Measurements from ENCODE around the gene KLK12.

Gene KLK12

DNA sequence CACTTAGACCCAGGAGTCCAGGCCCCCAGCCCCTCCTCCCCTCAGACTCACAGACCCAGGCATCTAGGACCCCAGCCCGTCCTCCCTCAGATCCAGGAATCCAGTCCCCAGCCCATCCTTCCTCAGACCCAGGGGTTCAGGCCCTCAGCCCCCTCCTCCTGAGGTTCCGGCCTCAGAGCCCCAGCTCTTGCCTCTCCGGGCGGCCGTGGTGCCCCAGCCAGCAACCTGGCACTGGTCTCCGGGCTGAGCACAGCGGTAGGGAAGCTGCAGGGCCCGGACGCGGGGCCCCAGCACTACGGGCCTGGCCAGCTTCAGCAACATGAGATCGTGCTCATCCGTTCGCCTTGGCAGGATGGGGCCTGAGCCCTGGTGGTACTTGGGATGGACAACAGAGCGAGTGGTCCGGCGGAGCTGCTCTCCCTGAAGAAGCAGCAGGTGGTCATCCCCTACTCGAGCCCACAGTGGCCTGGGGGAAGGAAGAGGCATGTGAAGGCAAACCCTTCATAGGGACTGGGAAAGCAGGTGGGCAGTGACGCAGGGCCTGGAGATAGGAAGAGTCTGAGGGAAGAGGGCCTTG is 19.0 kb downstream of the KLK12 start:
- H3K27me3 ChIP-seq (ENCODE audit: control insufficient read depth, insufficient read depth, low read length) = peaks cover 51% of the 10 kb centered on the region

DNA sequence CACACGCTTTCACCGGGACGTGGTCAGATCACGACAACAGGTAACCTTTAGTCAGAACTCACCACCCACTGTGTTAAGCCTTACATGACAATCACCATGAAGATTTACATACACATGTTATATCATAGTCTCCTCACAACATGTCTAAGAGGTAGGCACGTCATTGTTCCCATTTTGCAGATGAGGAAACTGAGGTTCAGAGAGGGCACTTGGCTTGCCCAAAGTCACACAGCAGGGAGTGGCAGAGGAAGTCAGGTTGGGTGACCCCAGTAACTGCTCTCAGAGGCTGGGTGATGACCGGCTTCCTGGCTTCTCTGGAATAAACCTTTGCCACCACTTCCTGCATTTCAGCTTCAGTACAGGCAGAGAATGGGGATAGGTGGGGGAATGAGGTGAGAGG is 20.6 kb downstream of the KLK12 start:
- no peak overlapping the region for H3K27ac ChIP-seq (ENCODE audit: low read depth, low read length)
- peaks cover 55% of the 10 kb centered on the region for H3K27me3 ChIP-seq (ENCODE audit: control insufficient read depth, insufficient read depth, low read length)
- no peak overlapping the region for H3K9ac ChIP-seq (ENCODE audit: low read length)
- no peak overlapping the region for H3K4me3 ChIP-seq (ENCODE audit: low read depth, low read length)
- no peaks in the 10 kb centered on the region for H3K9me3 ChIP-seq (ENCODE audit: control insufficient read depth, insufficient read depth, low read depth, low read length)
- no peaks in the 10 kb centered on the region for H3K4me1 ChIP-seq (ENCODE audit: control insufficient read depth, insufficient read depth, low read length)
- no peaks in the 10 kb centered on the region for H3K36me3 ChIP-seq (ENCODE audit: control insufficient read depth, insufficient read depth, low read length)

More for the DNA sequence above, 19.0 kb downstream of the KLK12 start:
- H3K36me3 ChIP-seq (ENCODE audit: control insufficient read depth, insufficient read depth, low read length) = no peaks in the 10 kb centered on the region
- H3K27ac ChIP-seq (ENCODE audit: low read depth, low read length) = no peak overlapping the region
- H3K4me3 ChIP-seq (ENCODE audit: low read depth, low read length) = no peak overlapping the region
- H3K9me3 ChIP-seq (ENCODE audit: control insufficient read depth, insufficient read depth, low read depth, low read length) = no peaks in the 10 kb centered on the region
- no peak overlapping the region for H3K9ac ChIP-seq (ENCODE audit: low read length)
- peaks cover 6% of the 10 kb centered on the region; the same call in 1 of the 2 replicates for H3K4me1 ChIP-seq (ENCODE audit: control insufficient read depth, insufficient read depth, low read length)

DNA sequence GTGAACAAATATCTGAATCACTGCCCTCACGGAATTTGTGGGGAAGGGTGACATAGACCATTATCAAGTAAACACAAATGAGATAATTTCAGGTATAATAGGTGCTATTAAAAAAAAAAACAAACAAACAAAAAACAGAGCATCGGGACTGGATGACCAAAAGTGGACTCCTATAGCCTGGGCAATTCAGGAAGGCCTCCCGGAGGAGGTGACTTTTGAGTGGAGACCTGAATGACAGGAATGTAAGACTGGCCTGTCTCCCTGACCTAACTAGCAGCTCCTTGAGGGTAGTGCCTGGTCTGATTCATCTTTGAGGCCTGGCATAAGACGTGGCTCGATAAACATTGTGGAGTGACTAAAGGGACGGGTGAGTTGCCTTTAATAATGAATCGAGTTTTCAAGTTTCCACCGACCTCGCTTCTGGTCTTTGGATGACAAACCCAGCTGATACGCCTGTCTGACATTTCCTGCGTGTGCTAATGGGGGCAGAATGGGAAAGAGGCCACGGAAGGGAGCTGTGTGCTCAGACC is 22.1 kb downstream of the KLK12 start:
- no peaks in the 10 kb centered on the region for H3K4me1 ChIP-seq (ENCODE audit: control insufficient read depth, insufficient read depth, low read length)
- no peak overlapping the region for H3K9ac ChIP-seq (ENCODE audit: low read length)
- no peaks in the 10 kb centered on the region for H3K9me3 ChIP-seq (ENCODE audit: control insufficient read depth, insufficient read depth, low read depth, low read length)
- no peaks in the 10 kb centered on the region for H3K36me3 ChIP-seq (ENCODE audit: control insufficient read depth, insufficient read depth, low read length)
- H3K27me3 ChIP-seq (ENCODE audit: control insufficient read depth, insufficient read depth, low read length) = peaks cover 43% of the 10 kb centered on the region
- H3K27ac ChIP-seq (ENCODE audit: low read depth, low read length) = no peak overlapping the region
- H3K4me3 ChIP-seq (ENCODE audit: low read depth, low read length) = no peak overlapping the region

DNA sequence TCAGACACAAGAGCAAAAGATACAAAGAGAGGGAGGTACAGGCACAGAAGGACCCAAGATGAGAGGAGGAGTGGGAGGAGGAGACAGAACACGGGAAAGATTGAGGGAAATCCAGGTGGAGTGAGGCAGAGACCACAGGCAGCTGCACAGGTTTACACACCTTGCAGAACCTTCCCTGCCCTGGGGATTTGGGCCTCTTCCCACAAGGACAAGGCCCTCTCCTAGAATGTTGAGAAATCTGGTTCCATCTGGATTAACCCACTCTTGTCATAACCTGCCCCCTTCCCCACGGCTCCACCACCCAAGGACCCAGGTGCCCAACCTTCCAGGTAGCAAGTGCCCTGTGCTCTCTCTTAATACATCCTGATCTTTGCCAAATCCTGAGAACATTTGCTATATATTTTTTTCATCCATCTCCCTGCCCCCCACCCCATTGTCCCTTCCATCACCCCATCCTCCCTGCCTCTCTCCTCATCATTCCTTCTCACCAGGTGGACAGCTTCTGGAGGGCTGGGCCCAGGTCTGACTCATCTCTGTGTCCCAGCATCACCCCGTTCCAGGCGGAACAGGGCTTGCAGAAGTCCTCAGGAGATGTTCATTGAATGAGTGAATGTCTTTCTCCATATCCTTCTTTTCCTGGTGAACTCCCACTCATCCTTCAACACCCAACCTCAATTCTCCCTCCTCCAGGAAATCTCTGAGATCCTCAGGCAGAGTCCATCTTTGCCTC is 24.6 kb downstream of the KLK12 start:
- H3K4me1 ChIP-seq (ENCODE audit: control insufficient read depth, insufficient read depth, low read length) = no peaks in the 10 kb centered on the region
- no peaks in the 10 kb centered on the region for H3K36me3 ChIP-seq (ENCODE audit: control insufficient read depth, insufficient read depth, low read length)
- no peak overlapping the region for H3K4me3 ChIP-seq (ENCODE audit: low read depth, low read length)
- no peak overlapping the region for H3K9ac ChIP-seq (ENCODE audit: low read length)
- no peak overlapping the region for H3K27ac ChIP-seq (ENCODE audit: low read depth, low read length)
- no peaks in the 10 kb centered on the region for H3K9me3 ChIP-seq (ENCODE audit: control insufficient read depth, insufficient read depth, low read depth, low read length)
- peaks cover 40% of the 10 kb centered on the region for H3K27me3 ChIP-seq (ENCODE audit: control insufficient read depth, insufficient read depth, low read length)

GRCh38 chr19:51009061-51009891 is 25.5 kb downstream of the KLK12 start:
- Histone ChIP-seq H3K27me3 (ENCODE audit: control insufficient read depth, insufficient read depth, low read length) (peaks cover 30% of the 10 kb centered on the region), H3K36me3 (ENCODE audit: control insufficient read depth, insufficient read depth, low read length) (no peaks in the 10 kb centered on the region), H3K27ac (ENCODE audit: low read depth, low read length) (no peak overlapping the region), H3K4me3 (ENCODE audit: low read depth, low read length) (no peak overlapping the region), H3K9ac (ENCODE audit: low read length) (no peak overlapping the region), H3K4me1 (ENCODE audit: control insufficient read depth, insufficient read depth, low read length) (no peaks in the 10 kb centered on the region), H3K9me3 (ENCODE audit: control insufficient read depth, insufficient read depth, low read depth, low read length) (no peaks in the 10 kb centered on the region)

DNA sequence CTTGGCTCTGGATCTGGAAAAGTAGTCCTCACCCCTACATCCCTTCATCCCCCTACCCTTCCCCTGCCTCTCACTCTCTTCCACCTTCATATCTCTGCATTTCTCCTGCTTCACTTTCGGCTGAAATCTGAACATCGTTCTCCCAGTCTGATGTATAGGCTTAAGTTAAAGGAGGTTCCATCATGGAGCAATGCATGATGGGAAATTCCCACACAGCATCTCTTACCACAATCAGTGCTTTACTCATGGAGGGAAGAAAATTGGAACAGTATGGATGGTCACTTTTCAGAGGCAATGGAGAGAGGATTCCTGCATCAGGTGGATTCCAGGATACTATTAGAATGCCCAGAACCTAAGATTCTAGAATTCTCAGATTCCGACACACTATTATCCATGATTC is 27.3 kb downstream of the KLK12 start:
- H3K36me3 ChIP-seq (ENCODE audit: control insufficient read depth, insufficient read depth, low read length) = no peaks in the 10 kb centered on the region
- peaks cover 5% of the 10 kb centered on the region; the same call in 1 of the 2 replicates for H3K4me1 ChIP-seq (ENCODE audit: control insufficient read depth, insufficient read depth, low read length)
- H3K27ac ChIP-seq (ENCODE audit: low read depth, low read length) = no peak overlapping the region
- H3K9me3 ChIP-seq (ENCODE audit: control insufficient read depth, insufficient read depth, low read depth, low read length) = no peaks in the 10 kb centered on the region
- no peak overlapping the region for H3K4me3 ChIP-seq (ENCODE audit: low read depth, low read length)
- peaks cover 25% of the 10 kb centered on the region for H3K27me3 ChIP-seq (ENCODE audit: control insufficient read depth, insufficient read depth, low read length)
- H3K9ac ChIP-seq (ENCODE audit: low read length) = no peak overlapping the region

DNA sequence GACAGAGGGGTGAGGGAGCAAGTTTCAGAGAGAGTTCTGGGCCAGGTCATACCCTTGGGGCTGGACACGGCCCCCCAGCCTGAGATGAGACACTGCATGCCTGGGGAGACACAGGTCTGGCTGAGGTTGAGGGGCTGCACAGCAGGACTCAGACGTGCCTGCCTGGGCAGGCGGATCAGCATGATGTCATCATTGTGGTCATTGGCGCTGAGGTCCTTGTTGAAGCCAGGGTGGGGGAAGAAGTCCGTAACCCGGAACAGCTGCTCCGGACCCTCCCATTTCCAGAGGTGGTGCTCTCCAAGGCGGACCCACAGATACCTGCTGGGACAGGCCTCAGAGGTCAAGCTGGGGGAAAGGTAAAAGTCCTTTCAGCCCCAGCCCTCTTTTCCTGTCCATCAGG is 28.4 kb downstream of the KLK12 start:
- Histone ChIP-seq H3K4me3 (ENCODE audit: low read depth, low read length) (no peak overlapping the region), H3K36me3 (ENCODE audit: control insufficient read depth, insufficient read depth, low read length) (no peaks in the 10 kb centered on the region), H3K9ac (ENCODE audit: low read length) (no peak overlapping the region), H3K27me3 (ENCODE audit: control insufficient read depth, insufficient read depth, low read length) (peaks cover 25% of the 10 kb centered on the region), H3K9me3 (ENCODE audit: control insufficient read depth, insufficient read depth, low read depth, low read length) (no peaks in the 10 kb centered on the region), H3K27ac (ENCODE audit: low read depth, low read length) (no peak overlapping the region), H3K4me1 (ENCODE audit: control insufficient read depth, insufficient read depth, low read length) (peaks cover 14% of the 10 kb centered on the region)

DNA sequence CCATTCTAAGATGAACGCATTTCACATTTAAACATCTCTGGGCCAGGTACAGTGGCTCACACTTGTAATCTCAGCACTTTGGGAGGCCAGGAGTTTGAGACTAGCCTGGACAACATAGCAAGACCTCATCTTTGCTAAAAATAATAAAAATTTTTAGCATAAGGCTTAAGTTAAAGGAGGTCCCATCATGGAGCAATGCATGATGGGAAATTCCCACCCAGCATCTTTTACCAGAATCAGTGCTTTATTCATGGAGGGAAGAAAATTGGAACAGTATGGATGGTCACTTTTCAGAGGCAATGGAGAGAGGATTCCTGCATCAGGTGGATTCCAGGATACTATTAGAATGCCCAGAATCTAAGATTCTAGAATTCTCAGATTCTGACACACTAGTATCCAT is 29.6 kb downstream of the KLK12 start:
- Histone ChIP-seq H3K27me3 (ENCODE audit: control insufficient read depth, insufficient read depth, low read length) (peaks cover 25% of the 10 kb centered on the region), H3K4me3 (ENCODE audit: low read depth, low read length) (no peak overlapping the region), H3K36me3 (ENCODE audit: control insufficient read depth, insufficient read depth, low read length) (no peaks in the 10 kb centered on the region), H3K27ac (ENCODE audit: low read depth, low read length) (no peak overlapping the region), H3K9me3 (ENCODE audit: control insufficient read depth, insufficient read depth, low read depth, low read length) (no peaks in the 10 kb centered on the region), H3K9ac (ENCODE audit: low read length) (no peak overlapping the region), H3K4me1 (ENCODE audit: control insufficient read depth, insufficient read depth, low read length) (peaks cover 25% of the 10 kb centered on the region)

DNA sequence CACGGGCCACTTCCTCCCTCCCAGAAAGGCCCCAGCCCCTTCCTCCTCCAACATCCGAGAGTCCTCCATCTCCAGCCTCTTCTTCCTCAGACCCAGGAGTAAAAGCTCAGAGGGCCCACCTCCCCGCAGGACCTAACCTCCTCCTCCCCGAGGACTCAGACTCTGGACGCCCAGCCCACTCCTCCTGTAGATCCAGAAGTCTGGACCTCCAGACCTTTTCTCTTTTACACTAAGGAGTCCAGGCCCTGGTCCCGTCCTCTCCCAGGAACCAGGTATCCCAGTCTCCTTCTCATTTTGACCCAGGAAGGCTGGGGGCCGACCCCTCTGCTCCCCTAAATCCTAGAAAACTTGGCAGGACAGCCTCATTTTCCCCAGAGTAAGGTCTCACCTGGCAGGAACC is 31.5 kb downstream of the KLK12 start:
- Histone ChIP-seq H3K9me3 (ENCODE audit: control insufficient read depth, insufficient read depth, low read depth, low read length) (no peaks in the 10 kb centered on the region), H3K4me1 (ENCODE audit: control insufficient read depth, insufficient read depth, low read length) (peaks cover 25% of the 10 kb centered on the region), H3K27me3 (ENCODE audit: control insufficient read depth, insufficient read depth, low read length) (peaks cover 18% of the 10 kb centered on the region), H3K36me3 (ENCODE audit: control insufficient read depth, insufficient read depth, low read length) (no peaks in the 10 kb centered on the region), H3K9ac (ENCODE audit: low read length) (no peak overlapping the region), H3K27ac (ENCODE audit: low read depth, low read length) (no peak overlapping the region), H3K4me3 (ENCODE audit: low read depth, low read length) (no peak overlapping the region)

GRCh38 chr19:51002542-51003311 is 32.1 kb downstream of the KLK12 start:
- Histone ChIP-seq H3K27ac (ENCODE audit: low read depth, low read length) (no peak overlapping the region), H3K36me3 (ENCODE audit: control insufficient read depth, insufficient read depth, low read length) (no peaks in the 10 kb centered on the region), H3K9ac (ENCODE audit: low read length) (peak overlapping the region; percentile 9), H3K27me3 (ENCODE audit: control insufficient read depth, insufficient read depth, low read length) (peaks cover 23% of the 10 kb centered on the region), H3K4me1 (ENCODE audit: control insufficient read depth, insufficient read depth, low read length) (peaks cover 25% of the 10 kb centered on the region), H3K9me3 (ENCODE audit: control insufficient read depth, insufficient read depth, low read depth, low read length) (no peaks in the 10 kb centered on the region), H3K4me3 (ENCODE audit: low read depth, low read length) (peak overlapping the region; percentile 59)

Data from HUES6 (cell line).